NCI-H128 (cell line): ENCODE data around the gene PHC1.
"Not testable (repeated sequence)": the region's sequence is repeated elsewhere in the genome, so short reads cannot be mapped to it uniquely, and the experiment has no call there.

ENCODE experiments used
- DNase-seq: peaks from one replicate; lab custom pipeline; 2025; ENCODE audit not compliant: unreplicated experiment; lab: John Stamatoyannopoulos, UW

Gene PHC1

DNA sequence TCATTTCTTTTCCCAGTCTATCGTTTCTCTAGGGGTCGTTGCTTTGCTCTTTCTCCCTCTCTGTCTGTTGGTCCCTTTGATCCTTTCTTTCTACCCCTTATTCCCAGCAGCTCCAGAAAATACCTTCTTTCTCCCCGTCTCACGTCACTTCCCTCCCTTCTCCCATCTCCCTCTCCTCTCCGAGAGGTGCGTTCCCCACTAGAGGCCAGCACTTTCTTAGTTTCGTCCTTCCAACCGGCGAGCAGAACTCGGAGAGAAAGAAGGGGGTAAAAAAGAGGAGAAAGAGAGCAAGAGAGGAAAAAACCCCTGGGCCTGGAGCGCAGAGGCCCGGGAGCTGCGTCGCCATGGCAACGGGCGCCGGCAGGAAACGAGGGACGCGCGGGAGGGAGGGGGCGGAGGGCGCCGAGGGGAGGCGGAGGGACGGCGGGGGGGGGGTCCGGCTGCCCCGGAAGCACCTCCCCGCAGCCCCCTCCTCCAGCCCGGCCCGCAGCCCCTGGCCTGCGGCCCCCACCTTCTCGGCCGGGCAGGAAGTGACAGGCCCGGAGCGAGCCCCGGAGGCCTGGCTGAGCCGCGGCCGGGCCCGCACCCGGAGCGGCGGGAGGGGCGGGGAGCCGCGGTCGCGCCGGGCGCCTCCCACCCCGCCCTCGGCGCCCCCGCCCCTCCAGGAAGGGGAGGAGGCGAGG, at the start of gene PHC1:
TSS of gene PHC1 (plus strand) at position 477 of the 683 bp plus-strand sequence. CDS start 3,169 bp downstream, outside the sequence.
- peak; percentile 74 for DNase-seq

GRCh38 chr12:8866429-8866828, 47.9 kb upstream of the PHC1 start:
- DNase-seq: no peak

DNA sequence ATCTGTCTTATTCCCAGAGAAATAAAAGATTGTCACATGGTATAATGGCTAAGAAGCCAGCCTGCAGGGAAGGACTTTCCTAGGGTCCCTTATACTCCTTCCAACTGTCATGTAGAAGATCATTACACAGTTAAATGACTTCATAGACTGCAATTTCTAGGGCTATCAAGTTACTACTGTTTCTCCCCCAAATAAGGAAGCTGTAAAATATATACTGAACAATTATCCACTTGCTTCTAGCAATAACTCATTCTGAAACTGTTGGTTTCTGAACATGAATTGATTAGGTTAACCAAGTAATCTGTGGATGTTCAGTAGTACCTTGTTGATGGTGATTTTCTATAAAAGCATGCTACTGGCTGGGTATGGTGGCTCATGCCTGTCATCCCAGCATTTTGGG, 47.3 kb upstream of the PHC1 start:
- no peak for DNase-seq

- DNase-seq: no peak
These were observed 46.5 kb upstream of the PHC1 start for GRCh38 chr12:8867786-8868185.

DNA sequence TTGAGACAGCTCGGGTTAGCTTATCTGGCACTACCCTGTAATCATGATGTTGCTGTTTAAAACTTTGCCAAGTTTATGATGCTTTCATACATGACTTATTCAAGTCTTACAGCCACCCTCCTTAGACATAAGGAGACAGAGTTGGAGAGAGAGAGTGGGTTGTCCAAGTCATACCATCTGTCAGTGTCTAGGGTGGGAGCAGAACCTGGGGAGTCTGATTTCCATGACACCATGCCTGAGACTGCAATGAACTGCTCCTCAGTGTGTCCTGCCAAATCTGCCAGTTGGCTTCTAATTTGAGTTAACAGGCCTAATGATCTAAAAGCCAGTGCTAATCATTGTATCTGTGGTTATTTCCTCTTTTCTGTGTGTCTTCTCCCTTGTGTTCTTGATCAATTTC, 43.7 kb upstream of the PHC1 start:
- no peak for DNase-seq

DNA sequence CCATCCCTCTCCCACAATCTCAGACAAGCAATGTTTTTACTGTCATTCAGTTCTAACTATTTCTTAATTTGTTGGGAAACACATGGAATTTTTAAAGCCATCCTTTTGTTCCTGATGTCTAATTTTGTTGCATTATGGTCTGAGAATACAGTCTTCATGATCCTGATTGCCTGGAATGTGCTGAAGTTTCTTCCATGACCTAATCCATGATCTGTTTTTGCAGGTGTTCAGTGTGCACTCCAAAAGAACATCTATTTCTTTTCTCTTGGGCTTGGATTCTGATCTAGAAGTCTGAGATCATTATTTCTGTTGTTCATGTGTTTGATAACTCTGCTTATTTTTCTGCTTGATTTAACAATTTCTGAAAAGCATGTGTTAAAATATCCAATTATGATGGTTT, 43.2 kb upstream of the PHC1 start:
- DNase-seq: no peak

DNA sequence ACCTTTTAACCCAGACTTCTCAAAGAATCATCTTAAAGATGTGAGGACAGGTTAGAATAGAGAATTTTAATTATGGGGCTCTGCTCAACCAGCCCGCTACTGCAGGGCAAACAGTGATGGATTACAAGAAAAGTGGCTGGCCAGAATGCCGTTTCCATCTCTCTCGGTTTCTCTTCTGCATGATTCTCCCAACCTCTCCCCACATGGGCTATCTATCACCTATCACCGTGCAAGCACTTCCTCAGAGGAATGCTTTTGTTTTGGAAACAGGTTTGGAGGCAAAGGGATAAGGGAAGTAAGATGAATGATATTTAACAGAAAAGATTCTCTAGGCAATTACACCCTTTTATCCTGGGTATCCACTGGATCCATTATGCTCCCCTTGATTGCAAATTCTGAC, 37.4 kb upstream of the PHC1 start:
- no peak for DNase-seq

GRCh38 chr12:8886502-8887284, 27.6 kb upstream of the PHC1 start:
- no peak for DNase-seq

- DNase-seq: no peak
These were observed 27.0 kb upstream of the PHC1 start for GRCh38 chr12:8887285-8887715.

DNA sequence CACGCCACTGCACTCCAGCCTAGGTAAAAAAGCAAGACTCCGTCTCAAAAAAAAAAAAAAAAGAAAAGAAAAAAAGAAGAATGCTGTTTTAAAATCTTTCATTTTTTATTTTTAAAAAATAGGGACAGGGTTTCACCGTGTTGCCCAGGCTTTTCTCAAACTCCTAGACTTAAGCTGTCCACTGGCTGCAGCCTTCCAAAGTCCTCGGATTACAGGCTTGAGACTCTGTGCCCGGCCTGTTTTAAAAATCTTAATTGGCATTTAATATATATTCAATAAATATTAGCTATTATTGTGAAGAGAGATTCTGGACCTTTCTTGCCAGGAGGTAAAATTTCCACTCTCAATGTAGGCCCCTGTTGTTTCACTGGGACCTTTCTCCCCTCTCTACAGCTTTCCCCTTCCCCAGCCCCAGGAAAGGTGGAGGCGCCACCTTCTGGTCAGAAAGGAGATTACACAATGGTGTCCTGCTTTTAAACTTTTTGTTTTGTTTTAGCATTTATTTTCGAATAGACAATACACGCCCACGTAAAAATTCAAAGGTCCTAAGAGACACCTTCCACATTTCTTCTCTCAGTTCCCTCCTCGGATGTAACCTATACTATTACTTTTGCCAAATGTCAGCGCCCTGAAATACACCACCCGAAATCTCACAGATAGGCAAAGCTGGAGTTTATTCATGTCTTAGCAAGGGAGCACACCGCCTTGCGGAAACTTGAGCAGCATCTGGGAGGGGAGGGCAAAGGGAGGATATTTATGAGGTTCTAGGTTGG, 23.8 kb upstream of the PHC1 start:
- peak; percentile 48 for DNase-seq

DNA sequence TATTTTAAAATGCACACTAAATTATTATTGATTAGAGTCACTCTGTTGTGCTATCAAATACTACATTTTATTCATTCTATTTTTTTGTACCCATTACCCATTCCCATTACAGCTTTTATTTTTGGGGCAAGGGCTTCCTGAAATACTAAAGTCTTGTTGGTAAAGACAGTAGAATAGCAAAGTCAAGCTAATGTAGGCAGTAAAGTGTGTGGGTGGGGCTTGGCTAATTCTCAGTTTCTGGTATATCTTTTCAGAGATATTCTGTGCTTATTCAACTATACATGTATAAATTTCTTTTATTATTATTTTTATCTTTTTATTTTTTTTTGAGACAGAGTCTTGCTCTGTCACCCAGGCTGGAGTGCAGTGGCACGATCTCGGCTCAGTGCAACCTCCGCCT, 22.3 kb upstream of the PHC1 start:
- DNase-seq: no peak

GRCh38 chr12:8894378-8894777, 19.9 kb upstream of the PHC1 start:
- no peak for DNase-seq

- DNase-seq: no peak
These were observed 19.3 kb upstream of the PHC1 start for GRCh38 chr12:8894986-8895385.

DNA sequence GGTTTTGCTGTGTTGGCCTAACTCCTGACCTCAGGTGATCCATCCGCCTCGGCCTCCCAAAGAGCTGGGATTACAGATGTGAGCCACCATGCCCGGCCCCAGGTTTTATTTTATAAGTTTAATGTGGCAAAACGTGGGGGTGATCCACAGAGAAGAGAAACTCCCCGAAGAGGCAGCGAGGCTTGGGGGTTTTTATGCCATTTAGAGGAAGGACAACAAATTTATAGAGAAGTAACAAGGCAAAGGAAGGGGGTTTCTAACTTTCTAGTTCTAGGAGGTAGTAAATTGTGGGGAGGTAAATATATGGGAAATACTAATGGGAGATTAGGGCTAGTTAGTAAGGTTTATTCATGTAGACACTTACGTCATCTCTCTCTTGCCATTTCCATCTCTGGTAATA, 17.2 kb upstream of the PHC1 start:
- no peak for DNase-seq

DNA sequence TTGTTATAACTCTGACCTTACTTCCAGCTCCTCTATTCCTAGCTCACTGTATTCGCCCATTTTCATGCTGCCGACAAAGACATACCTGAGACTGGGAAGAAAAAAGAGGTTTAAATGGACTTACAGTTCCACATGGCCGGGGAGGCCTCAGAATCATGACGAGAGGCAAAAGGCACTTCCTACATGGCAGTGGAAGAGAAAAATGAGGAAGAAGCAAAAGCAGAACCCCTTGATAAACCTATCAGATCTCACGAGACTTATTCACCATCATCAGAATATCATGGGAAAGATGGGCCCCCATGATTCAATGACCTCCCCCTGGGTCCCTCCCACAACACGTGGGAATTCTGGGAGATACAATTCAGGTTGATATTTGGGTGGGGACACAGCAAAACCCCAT, 14.5 kb upstream of the PHC1 start:
- no peak for DNase-seq

DNA sequence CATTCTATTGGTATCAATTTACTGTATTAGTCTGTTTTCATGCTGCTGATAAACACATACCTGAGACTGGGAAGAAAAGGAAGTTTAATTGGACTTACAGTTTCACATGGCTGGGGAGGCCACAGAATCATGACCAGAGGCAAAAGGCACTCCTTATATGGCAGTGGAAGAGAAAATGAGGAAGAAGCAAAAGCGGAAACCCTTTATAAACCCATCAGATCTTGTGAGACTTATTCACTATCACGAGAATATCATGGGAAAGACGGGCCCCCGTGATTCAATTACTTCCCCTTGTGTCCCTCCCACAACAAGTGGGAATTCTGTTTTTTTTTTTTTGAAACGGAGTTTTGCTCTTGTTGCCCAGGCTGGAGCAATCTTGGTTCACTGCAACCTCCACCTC, 11.6 kb upstream of the PHC1 start:
- not testable (repeated sequence) for DNase-seq

DNA sequence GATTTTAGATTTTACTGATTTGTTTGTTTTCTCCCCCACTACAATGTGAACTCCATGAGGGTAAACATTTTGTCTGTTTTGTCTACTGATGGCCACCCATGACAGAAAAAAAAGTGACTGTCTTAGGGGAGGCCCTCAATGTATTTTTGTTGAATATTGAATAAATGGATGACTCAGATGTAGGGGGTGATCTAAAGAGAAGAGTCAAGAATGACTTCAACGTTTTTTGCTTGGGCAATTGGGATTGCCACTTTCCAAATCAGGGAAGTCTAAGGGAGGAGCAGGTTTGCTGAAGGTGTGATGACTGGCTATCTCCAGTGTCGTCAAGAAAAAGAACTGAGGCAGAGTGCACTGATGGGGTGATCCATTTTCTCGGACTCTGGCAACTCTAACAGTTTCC, 10.7 kb upstream of the PHC1 start:
- no peak for DNase-seq

- no peak for DNase-seq
These were observed 9.6 kb upstream of the PHC1 start for GRCh38 chr12:8904665-8905064.

DNA sequence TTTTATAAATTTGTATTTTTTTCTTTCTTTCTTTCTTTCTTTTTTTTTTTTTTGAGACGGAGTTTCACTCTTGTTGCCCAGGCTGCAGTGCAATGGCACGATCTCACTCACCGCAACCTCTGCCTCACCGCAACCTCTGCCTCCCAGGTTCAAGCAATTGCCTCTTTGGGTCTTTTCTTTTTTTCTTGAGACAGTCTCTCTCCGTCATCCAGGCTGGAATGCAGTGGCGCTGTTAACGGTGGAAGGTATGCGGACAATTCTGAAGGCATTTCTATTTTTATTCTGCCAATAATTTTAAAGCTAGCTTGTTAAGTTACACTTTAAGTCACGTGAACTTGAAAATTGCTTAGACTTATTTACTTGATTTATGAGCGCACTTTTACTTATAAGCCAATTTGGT, 8.8 kb upstream of the PHC1 start:
- no peak for DNase-seq

DNA sequence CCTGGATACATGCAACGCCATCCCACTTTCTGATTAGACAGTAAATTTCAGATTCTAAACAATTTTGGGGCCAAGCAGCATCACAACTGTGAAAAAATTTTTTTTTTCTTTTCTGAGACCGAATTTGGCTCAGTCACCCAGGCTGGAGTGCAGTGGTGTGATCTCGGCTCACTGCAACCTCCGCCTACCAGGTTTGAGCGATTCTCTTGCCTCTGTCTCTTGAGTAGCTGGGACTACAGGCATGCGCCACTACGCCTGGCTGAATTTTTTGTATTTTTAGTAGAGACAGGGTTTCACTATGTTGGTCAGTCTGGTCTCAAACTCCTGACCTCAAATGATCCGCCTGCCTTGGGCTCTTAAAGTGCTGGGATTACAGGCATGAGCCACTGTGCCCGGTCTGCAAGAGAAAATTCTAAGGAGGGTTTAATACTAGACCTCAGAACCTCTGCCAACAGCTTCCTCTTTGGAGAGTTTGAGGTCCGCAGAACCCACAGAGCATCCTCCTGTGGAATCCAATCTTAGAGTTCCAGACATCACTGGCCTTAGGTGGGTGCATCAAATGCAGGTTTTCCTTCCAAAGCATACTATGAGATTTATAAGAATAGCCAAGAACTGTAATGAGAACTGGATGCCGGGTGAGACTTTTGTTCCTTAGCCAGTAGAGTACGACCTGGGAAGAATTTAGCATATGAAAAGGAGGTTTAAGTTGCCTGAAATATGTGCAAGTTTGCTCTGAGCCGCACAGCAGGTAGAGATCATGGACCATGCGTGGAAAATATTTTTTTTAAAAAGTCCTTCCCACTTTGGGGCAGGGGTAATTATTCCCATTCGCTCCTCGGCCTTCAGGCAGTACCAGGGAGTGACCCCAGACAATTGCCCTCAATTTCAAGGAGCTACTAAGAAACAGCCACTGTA, 7.8 kb upstream of the PHC1 start:
- DNase-seq: no peak

DNA sequence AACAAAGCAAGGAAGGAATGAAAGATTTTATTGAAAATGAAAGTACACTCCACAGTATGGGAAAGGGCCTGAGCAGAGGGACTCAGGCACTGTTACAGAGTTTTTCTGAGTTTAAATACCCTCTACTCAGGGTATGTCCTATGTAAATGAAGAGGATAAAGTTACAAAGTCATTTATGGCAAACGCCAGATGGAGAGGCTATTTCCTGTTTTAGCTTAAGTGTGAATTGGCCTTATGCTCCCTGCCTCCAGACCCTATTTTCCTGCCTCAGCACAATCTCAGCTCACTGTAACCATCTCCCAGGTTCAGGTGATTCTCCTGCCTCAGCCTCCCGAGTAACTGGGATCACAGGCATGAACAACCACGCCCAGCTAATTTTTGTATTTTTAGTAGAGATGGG, 6.8 kb upstream of the PHC1 start:
- DNase-seq: no peak
